Measurements from ENCODE around the gene PABPN1L.

The PABPN1L gene, protein sequence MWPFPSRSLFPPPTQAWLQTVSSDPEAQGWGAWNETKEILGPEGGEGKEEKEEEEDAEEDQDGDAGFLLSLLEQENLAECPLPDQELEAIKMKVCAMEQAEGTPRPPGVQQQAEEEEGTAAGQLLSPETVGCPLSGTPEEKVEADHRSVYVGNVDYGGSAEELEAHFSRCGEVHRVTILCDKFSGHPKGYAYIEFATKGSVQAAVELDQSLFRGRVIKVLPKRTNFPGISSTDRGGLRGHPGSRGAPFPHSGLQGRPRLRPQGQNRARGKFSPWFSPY

DNA sequence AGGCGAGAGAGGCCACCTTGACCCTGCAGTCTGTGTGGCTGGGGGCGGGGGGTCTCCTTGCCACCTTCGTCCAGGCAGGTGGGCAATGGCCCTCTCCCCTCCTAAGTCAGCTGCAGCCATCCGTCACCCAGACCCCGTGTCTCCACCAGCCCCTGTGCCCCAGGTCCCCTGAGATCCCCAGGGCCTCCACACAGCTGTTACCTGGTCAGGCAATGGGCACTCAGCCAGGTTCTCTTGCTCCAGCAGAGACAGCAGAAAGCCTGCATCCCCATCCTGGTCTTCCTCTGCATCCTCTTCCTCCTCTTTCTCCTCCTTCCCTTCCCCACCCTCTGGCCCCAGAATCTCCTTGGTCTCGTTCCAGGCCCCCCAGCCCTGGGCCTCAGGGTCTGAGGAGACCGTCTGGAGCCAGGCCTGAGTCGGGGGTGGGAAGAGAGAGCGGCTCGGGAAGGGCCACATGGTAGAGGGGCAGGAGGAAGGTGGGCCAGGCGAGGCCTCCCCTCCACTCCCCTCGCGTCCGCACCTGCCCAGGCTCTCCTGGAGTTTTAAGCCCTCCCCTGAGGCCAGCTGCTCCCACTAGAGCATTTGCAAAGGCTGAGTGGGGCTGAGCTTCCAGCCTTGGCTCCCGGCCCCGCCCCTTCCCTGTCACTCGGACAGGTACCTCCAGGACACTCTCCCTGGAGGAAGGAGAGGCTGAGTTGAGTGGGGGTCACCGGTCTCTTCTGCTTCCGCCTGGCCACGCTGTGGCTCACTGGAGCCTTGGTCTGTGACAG lies at the start of gene PABPN1L:
Gene PABPN1L (minus strand): TSS at position 510 of the 770 bp plus-strand sequence. CDS start 54 bp downstream, at position 456.
- no peak for DNase-seq

DNA sequence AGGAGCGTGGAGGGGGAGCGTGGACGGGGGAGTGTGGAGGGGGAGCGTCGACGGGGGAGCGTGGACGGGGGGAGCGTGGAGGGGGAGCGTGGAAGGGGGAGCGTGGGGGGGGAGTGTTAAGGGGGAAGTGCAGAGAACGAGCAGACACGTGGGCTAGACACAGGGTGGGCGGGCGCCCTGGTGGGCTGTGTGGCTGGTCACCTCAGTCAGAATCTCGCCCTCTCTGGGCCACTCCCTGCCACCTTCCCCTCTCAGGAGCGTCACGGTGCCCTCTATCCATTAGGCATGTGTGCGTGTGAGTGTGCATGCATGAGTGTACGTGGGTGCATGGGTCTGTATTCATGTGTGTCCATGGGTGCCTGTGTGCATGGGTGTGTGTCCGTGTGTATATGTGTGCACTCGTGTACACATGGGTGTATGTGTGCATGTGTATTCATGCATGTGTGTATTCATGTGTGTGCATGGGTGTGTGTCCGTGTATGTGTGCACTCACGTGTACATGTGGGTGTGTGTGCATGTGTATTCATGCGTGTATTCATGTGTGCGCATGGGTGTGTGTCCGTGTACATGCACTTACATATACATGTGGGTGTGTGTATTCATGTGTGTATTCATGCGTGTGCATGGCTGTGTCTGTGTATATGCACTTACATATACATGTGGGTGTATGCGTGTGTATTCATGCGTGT lies 49.3 kb upstream of the PABPN1L start:
- DNase-seq: no peak

DNA sequence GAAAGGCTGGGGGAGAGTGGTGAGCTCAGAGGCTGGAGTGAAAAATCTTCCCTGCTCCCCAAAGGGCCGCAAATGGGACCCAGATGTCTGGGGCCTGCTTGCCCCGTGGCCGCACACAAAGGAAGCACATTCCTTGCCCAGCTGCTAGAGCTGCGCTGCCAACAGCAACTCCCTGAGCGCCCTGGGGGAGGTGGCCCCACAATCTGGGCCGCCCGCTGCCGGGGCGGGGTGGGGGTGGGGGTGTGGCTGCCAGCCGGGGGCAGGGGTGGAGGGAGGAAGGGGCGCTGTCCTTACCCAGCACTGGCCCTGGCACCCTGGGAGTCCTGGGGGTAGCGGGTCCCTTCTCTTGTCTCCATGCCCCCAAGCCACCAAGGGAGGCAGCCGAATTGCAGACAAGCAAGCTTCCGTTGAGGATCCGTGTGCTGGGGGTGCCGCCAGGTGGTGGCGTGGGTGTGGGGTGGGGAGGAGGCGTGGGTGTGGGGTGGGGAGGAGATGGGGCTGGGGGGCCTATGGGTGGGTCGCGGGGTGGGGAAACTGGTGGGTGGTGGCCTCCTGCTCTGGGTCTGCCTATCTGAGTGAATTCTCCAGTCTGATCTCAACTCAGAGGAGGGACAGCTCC lies 48.4 kb upstream of the PABPN1L start:
- no peak for DNase-seq

DNA sequence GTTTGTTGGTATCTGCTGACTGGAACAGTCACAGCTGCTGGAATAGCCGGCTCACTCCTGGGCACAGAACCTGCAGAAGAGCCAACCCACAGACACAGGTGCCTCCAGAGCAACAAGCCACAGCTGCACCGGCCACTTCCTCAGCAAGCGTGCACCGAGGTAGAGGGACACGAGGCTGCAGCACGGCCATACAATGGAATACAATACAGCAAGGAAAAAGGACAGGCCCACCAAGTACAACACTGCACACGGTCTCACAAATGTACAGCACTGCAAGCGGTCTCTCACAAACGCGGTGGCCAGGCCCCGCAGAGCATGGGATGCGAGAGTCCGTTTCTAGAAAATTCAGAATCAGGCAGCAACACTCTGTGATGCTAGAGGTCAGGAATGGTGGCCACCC lies 47.4 kb upstream of the PABPN1L start:
- no peak for DNase-seq

DNA sequence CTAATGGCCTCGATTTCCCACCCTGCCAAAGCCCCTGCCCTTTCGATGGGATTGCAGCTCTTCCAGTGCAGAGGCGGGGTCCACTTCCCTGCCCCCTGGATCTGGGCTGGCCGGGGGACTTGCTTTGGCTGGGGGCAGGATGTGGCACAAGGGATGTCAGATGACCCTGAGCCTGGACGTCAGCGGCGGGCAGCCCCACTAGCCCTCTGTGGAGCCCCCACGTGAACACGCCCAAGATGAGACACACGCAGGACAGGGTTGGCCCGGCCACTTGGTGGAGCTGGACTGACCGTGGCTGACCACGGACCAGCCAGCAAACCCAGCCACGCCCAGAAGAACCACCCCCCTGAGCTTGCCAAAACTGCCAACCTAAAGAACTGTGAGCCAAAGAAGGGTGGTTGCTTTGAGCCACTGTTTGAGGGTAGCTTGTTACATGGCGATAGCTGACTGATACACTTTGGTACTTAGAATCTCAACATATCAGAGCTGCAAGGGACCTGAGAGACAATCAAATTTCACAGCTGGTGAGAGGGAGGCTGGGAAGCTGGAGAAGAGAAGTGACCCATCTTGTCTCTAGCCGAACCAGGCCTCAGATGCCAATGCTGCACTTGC lies 46.6 kb upstream of the PABPN1L start:
- DNase-seq: no peak

DNA sequence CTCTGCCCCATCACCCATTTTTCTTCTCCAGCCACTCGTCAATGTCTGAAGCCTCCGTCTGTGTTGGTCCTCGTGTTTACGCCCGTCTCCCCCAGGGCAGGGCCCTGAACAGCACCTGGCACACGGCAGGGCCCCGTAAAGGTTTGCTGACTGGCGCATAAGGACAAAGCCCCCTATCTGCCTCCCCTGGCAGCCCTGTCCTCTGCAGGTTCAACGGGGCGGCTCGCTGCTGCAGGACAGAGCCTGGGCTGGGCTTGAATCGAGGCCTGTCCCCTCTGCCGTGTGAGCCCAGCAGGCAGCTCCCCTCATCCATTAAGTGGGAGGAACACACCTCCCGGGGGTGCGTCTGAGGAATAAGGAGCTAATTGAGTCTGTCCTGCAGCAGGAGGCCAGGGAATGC lies 46.1 kb upstream of the PABPN1L start:
- DNase-seq: no peak

DNA sequence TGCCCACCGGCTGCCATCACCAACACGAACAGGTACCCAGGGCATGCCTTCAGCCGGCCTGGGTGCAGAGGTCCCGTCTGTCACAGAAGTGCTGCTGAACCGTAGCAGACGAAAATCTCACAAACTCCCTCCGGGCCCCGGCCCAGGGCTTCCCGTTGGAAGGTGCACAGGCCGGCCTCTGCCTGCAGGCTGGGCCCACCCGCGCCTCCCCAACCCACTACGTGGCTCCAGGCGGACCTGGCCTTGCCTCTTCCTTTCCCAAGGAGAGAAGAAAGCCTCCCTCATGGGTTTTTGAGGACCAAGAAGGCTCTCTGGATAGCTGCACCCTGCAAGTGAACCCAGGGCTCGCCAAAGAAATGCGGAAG lies 45.5 kb upstream of the PABPN1L start:
- DNase-seq: no peak

DNA sequence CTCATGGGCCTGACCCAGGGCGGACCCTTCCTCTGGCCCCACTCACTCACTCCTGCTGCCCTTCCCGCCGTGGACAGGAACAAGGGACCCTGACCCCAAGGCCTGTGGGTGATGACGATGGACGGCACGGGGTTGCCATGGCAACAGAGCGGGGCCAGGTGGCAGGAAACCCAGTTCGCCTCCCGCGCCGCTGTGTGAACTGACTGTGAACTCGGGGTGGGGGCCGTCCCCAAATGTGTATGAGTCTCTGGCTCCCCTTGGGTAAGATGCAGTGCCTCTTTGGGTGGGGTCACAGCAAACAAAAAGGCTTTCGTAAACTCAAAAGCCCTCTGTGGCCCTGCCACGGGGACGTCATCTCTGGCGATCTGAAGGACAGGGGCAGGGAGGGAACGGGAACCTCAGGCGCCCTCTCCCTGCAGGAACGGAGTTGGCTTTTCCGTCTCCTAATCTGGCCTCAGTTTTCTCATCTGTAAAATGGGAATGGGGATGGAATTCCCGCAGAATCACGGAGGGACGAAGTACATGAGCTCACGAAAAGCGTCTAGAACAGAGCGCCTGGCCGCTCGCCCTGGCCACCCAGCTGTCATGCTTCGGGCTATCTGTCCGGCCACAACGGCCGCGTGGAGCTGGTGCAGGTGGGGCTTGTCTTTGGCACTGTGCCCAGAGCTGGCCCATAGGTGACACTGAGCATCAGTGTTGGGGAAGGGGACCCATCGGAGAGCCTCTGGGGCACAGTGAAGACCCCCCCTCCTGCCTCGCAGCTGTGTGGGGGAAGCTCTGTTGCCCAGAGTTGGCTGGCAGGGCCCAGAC lies 44.9 kb upstream of the PABPN1L start:
- no peak for DNase-seq

DNA sequence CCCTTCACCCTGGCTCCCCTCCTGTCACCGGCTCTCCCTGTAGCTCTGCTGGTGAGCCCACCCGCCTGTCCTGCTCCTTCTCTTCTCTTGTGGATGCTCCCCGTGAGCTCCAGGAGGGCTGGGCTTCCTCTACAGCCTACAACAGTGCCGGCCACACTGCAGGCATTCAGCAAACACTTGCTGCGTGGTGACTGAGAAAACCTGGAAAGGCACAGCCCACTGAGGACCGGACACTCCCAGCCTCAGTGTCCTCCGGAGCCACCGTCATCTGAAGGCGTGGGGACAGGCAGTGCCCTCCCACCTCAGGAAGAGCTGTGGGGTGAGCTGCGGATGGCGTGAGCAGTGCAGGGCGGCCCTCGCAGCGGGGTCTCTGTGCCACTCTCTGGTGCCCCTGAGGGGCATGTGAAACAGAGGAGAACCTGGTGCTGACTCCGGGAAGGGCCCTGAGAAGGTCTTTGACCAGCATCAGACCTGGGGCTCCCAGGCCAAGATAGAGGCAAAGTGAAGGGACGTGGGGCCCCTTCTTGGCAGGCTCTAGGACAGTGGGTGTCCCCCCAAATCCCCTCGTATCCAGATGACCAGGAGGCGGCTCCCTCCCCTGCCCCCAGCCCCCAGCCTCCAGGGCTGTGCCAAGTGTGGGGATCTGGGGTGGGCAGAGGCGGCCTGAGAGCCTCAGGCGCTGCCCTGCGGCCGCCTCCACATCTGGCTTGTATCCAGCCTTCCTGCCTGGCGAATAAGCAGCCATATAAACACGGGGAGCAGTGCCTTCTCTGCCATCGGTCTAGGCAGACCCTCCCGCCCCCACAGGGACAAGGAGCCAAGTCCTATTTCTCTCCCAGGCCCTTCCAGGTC lies 44.0 kb upstream of the PABPN1L start:
- no peak for DNase-seq

DNA sequence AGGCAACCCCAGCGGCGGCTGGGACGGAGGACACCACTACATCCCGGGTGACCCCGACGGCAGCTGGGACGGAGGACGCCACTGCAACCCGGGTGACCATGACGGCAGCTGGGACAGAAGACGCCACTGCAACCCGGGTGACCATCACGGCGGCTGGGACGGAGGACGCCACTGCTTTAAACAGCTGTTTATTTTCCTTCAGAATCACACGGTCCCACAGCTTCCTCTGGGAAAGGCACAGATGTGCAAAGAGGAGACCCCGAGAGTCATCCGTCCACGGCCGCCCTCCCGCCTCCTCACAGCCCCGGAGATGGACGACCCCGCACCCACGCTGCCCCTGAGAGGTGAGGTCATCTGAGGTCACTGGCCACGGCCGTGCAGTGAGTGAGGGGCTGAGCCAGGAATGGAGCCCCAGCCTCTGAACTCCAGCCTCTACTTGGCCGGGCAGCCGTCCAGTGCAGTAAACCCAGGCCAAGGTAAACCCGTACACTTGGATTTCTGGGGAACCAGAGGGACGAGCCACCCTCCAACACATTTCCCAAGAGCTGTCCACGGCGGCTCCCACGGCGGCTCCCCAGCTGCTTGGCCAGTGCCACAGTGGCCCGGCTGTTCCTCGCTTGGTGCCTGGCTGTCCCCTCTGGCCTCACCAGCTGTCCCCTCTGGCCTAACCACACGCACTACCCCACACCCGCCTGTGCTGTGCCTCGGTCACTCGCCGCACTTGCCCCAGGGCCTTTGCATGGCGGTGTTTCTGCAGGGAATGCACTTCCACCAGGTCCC lies 43.2 kb upstream of the PABPN1L start:
- no peak for DNase-seq

DNA sequence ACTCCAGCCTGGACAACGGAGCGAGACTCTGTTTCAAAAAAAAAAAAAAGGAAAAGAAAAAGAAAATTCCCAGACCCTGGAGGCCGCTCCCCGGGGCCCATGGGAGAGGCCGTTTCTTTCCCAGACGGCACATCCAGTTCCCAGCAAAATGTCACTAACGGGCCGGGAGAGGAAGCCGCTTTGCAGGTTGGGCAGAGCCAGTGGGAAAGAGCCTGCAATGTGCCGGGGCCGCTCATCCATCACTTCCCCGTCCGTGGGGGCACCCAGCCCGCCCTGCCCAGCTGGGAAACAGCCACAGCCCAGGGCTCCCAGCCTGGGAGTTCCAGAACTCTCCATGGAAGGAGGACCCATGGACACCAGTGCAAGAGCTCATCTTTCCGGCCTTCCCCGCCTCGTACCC lies 41.8 kb upstream of the PABPN1L start:
- DNase-seq: no peak

DNA sequence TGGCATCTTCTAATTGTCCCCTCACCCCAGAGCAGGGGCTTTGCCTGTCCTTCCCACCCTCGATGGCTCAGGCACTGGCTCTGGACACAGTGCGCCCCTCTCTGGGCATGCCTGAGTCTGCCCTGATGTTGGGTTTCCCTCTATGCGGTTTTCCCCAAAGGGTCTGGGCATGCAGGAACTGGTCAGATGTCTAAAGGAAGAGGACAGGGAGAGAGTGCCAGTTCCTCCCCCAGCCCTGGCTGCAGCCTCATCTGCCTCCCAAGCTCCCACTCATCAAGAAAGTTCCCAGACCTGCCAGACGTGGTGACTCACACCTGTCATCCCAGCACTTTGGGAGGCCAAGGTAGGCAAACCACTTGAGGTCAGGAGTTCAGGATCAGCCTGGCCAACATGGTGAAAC lies 41.3 kb upstream of the PABPN1L start:
- DNase-seq: no peak

DNA sequence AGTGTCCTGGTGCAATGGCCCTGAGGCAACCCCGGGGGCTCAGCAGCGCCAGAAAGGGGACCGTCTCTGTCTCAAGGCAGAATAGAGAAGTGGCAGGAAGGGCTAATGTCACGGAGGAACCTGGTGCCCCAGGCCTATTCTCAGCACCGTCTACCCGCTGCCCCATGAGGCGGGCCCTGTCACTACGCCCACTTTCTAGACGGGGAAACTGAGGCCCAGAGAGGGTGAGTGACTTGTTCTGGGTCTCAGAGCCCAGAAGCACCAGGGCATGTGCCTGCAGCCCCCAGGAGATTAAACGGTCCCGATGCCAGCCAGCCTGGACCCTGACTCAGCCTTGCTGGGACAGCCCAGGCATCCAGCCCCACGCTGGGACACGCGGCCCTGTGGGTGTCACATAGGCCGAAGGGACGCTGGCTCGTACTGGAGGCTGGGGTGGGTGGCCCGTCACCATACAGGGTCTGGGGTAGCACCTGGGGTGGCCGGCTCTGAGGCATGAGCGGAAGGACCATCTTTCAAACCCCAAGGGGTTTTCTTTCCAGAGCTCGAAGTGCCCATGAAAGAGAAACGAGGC lies 40.2 kb upstream of the PABPN1L start:
- DNase-seq: no peak

DNA sequence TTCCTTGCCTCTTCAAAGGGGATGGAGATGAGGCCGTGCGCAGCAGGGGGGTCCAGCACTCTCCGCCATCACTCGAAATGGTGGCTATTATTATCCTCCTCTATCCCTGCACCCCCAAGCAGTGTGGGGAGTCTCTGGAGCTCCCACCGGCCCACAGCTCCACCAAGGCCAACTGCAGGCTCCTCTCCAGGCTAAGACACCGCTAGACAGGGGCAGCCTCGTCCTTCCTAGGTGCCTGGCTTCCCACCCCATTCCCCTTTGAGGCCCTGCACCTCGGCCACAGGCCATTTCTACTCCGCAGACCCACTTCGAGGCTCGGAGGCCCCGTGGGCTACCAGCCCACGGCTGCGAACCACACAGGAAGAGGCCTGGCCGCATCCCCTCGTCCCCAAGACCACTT lies 39.6 kb upstream of the PABPN1L start:
- DNase-seq: no peak

DNA sequence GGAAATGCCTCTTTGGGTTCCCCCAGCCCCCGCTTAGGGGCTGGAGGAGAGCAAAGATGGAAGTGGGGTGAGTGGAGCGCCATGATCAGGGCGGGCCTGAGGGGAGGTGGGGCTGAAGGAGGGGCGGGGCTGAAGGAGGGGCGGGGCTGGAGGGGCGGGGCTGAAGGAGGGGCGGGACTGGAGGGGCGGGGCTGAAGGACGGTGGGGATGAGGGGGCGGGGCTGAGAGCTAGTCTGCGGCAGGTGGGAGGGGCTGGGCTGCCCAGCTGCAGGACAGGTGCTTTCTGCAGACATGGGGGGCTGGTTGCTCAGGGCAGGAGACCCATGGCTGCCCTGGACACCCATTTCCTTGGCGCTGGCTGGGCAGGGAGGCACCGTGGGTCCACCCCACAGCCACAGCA lies 39.1 kb upstream of the PABPN1L start:
- DNase-seq: peak in 2 of 3 donors; percentile 20 to 63

DNA sequence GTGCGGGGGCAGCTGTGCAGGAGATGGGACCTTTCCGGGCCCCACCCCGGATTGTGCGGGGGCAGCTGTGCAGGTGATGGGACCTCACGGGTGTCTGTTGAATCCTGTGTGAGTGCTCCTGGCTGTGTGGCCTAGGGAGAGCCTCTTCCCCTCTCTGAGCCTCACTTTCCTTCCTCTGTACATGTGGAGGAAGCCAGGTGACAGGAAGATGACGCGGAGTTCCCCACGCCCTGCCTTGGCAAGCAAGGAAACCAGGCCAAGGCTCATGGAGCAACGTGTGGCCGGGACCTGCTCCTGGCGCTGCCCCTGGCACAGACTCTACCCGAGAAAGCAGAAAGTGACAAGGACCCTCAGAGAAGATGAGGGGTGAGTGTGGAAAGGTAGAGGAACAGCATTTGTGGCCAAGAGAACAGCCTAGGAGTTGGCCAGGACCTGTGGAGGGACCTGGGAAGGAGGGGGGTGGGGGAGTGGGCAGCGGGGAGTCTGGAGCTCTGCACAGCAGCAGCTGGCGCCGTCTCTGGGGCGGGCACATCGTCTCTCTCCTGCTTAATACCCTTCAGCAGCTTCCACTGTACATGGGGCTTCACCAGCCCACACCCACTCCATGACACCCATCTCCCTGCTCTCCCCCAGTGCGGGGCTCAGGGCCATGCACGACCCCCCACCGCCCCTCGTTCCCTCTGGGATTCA lies 38.4 kb upstream of the PABPN1L start:
- DNase-seq: no peak

DNA sequence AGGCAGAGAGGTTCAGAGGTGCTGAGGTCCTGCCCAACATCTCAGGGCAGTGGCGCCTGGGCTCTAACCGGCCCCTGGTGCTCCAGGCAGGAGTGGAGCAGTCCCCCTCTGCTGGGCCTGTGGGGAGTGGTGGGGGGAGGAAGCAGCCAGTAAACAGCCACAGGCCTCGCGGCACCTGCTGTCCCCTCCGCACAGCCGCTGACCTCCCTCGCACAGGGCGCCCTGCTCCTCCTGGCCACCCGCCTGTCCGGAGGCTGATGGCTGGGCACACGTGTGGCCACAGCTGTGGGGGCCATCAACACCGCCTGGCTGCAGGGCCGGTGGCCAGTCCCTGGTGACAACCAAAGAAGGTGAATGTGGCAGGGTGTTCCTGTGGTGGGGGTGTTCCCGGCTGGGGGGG lies 36.8 kb upstream of the PABPN1L start:
- no peak for DNase-seq

DNA sequence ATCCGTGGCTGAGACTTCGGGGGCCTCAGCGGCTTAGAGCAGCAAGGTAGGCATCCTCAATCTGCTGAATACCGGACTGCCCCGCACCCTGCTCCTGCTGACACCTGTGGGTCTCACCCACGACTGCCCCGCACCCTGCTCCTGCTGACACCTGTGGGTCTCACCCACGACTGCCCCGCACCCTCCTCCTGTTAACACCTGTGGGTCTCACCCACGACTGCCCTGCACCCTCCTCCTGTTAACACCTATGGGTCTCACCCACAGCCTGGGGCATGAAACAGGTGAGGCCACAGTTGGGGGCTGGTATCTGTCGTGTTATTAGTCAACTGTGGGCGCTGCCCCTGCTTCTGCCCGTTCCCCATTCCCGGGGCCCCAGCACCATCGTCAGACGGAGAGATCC lies 36.3 kb upstream of the PABPN1L start:
- DNase-seq: no peak

DNA sequence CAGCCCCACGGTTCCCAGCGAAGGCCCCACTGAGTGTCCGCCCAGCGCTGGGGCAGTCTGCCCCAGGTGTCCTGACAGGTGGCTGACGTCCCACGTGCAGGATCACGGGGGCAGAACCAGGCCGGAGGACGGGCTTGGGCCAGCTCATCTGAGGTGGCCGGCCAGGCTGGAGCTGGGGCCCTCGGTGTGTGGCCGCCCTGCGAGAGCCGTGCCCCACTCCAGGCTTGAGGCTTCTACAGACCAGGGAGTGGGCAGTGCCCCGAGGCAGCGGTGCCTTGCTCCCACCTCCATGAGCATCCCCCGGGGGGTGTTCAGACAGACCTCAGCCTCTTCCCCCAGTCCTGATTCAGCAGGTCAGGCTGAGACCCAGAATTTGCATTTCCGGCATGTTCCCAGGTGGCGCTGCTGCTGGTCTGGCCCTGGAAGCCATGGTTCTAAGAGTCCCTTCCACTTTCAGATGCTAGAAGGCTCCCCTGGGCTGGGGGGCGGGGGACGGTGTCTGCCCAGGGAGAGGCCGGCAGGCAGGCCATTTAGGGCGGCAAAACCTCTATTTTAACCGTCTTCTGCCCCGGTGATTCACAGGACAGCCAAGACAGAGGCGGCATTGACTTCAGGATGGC lies 35.4 kb upstream of the PABPN1L start:
- DNase-seq: no peak

All from suppressor macrophage treated with lipopolysaccharide for 1 hour (primary cell).